IPS-NIHi11 (cell line): ENCODE data around the gene UHRF1.
"Not testable (repeated sequence)": the region's sequence is repeated elsewhere in the genome, so short reads cannot be mapped to it uniquely, and the experiment has no call there.

ENCODE experiments used
- DNase-seq: peaks from one replicate; pipeline ENCODE4 v3.0.0; 2012; ENCODE audit warnings: mixed read lengths, low spot score

UHRF1 gene

GRCh38 chr19:4971816-4972495 lies 62.7 kb downstream of the UHRF1 start:
- no peak for DNase-seq

GRCh38 chr19:4972509-4973230 lies 63.4 kb downstream of the UHRF1 start:
- no peak for DNase-seq

- DNase-seq: no peak
These were observed 65.7 kb downstream of the UHRF1 start for GRCh38 chr19:4974880-4975469.

- DNase-seq: not testable (repeated sequence)
These were observed 66.3 kb downstream of the UHRF1 start for GRCh38 chr19:4975601-4976000.

- DNase-seq: peak; percentile 63
These were observed 67.3 kb downstream of the UHRF1 start for GRCh38 chr19:4976401-4977298.

DNA sequence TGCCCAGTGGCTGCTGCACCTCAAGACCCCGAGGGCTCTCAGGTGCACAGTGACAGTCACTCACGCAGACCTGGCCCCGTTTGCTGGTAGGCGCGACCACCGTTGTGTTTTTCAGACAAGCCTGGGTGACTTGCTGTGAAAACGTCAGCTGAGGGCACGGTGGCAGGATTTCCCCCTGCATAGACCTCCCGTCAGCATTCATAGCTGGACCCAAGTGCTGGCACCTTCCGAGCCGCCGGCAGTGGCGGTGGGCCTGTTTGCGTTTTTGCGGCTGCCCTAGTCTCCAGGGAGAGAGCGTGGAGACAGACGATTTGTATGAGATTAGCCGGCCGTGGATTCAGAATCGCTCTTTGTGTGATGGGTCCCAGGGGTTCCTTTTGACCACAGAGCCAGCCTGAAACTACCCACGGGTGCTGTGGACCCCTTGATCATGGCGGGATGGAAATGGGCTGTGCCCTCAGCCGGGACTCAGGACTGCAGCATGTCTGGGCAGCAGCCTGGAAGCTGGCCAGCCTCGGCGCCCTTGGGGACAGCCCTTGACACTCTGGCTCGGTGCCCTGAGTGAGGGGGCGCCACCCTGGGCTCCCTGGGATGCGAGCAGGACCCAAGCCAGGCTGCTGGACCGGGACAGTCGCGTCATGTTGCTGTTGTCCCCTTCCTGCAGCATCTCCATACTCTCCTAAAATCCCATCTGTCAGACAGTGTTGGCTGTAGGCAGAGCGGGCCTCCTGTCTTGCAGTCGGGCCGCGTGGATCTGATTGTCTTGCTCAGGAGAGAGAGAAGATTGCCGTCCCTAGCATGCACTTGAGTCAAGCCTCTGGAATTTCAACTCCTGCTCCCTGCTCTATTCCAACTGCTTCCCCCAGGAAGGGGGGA lies 68.2 kb downstream of the UHRF1 start:
- no peak for DNase-seq

DNA sequence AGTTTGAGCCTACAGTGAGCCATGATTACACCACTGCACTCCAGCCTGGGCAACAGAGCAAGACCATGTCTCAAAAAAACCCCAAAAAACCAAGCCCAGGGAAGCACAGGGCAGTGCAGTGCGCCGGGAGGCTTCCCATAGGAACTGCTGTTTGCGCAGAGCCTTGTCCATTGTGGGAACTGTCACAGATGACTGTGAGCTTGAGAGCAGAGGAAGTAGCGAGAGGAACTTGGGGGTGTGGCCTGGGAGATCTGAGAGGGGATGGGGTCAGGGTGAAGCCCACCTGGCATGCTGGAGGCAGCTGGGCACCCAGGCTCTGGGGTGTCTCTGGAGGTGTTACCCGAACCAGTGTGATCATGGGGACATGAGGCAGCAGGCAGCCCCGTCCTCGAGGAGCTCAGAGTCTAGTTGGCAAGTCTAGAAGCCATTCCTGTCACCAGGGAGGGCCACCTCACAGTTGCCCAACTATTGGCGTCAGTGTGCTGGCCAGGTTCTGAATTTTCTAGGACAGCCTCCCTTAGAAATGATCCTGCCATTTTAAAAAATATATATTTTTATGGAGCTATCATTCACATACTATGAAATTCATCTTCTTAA lies 70.0 kb downstream of the UHRF1 start:
- DNase-seq: no peak

DNA sequence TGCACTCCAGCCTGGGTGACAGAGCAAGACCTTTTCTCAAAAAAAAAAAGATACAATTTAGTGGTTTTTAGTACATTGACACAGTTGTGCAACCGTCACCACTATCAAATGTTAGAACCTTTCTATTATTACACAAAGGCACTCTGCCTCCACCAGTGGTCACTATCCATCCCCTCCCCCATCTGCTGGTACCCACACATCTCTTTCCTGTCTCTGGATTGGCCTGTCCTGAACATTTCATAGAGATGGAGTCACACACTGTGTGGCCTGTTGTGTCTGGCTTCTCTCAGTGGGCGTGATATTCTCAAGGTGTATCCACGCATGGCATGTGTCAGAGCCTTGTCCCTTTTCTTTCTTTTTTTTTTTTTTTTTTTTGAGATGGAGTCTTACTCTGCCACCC lies 70.8 kb downstream of the UHRF1 start:
- no peak for DNase-seq

DNA sequence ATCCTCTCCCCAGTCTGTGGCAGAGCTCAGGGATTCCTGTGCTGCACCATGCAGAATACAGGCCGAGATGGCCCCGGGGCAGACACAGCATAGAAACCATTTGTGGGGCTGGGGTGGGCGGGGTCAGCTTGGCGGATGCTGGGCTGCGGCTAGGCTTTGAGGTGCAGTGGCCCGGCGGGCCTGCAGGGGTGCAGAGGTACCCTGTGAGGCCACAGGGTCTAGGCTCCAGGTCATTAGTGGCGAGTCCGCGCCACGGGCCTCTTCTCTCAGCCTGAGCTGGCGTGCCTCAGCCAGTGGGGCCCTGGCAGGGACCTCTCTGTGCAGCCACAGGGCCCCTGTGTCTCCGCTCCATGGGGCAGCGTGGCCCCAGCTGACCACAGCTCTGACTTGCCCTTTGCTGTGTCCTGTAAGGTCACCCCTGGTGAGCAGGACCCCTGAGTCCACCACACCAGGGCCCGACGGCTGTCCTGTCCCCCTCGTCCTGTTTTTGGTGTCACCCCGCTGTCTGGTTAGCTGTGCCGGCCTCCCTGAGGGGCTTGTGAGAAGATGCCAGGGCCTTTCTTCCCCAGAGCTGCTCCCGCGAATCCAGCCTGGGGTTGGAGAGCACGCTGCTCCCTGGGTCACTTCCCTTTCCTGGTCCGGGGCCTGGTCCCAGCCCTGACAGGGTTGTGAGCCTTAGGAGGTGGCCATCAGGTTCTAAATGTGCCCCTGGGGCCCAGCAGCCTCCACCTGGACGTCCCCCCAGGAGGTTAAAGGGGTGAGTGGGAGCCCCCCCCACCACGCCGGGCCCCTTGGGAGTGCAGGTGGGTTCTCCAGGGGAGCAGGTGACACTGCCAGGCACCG lies 71.8 kb downstream of the UHRF1 start:
- peak; percentile 72 for DNase-seq

DNA sequence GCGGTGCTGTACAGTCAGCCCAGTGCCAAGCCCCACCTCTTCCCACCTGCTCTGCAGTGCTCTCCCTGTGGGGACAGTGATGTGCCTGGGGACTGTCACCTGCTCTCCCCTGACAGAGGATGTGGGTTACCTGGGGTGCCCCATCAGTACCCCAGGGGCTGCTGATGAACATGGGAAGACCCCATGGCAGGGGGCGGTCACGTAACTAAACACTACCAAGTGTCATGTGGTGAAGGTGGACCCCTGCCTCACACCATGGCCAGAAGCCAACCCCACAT lies 72.3 kb downstream of the UHRF1 start:
- no peak for DNase-seq

DNA sequence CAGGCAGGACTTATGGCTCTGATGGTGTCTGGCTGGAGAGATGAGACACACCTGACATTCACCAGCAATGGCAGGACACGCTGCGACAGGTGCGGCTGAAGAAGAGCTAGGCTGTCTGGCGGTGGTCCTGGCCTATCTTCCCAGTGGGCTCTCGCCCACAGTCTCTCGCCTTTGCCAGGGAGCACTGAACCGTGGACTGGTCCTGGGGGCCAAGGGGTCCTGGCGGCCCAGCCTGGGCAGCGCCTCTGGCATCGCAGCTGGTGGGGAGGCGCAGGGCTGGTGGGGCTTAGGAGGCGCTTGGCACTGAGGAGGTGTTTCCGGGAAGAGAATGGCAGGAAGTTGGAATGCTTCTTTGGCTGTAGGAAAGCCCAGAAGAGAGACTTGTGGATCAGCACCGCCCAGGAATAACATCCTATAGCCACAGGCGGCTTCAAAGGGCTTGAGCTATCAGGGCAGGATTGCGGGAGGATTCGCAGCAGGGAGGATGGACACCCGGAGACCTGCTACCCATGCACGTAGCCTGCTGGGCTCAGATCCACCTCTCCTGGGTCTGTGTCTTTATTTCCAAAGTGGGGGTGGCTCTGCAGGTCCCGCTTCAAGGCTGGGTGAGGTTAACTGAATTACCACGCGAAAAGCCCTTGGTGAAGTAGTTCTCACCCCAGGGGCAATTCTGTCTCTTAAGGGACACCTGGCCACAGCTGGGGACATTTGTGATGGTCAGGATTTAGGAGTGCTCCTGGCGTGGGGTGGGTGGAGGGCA lies 74.2 kb downstream of the UHRF1 start:
- DNase-seq: no peak

- DNase-seq: no peak
These were observed 74.7 kb downstream of the UHRF1 start for GRCh38 chr19:4984106-4984380.

- DNase-seq: no peak
These were observed 75.2 kb downstream of the UHRF1 start for GRCh38 chr19:4984438-4984990.

GRCh38 chr19:4985551-4985991 lies 76.3 kb downstream of the UHRF1 start:
- no peak for DNase-seq

- no peak for DNase-seq
These were observed 76.8 kb downstream of the UHRF1 start for GRCh38 chr19:4986056-4986455.

GRCh38 chr19:4986471-4986891 lies 77.2 kb downstream of the UHRF1 start:
- no peak for DNase-seq

DNA sequence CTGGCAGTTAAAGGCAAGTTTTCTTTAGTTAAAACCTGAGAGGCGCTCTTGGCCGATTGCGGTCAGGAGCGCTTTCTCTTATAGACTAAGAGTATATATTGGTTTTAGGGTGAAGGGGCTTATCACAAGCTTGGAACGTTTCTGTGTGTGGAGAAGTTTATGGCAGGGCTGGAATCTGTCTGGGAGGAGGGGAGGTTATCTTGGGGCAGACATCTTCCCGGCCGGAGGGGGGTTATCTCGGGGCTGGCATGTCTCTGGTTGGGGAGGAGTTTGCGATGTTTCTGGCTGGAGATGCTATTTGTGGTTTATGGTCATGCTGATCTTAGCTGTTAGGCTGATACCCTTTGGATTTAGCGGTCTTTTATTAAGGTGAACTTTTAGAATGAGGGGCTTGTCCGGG lies 78.0 kb downstream of the UHRF1 start:
- DNase-seq: no peak

DNA sequence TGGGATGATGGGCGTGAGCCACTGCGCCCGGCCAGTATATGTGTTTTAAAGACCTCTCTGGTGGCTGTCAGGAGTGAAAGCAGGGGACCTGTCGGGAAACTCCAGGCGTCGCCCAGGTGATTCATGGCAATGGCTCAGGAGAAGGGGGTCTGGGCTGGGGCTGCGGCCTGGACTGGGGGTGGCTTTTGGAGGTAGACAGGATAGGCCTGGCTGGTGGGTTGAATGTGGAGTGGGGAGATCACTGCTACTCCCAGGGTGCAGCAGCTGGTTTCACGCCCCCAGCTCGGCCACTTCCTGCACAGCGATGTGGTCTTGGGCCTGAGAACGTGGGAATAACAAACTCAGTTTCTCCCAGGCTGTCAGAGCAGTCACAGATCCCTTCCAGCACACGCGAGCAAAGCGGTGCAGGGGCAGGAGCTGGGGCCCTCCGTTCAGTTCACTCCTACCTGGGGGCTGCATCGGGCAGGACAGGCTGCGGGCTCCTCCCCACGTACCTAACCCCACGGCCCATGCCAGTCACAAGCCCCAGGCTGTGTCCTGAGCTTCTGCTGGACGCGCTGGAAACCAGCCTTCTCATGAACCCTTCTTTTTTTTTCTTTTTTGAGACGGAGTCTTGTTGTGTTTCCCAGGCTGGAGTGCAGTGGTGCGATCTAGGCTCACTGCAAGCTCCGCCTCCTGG lies 78.5 kb downstream of the UHRF1 start:
- DNase-seq: no peak

GRCh38 chr19:4988770-4989251 lies 79.5 kb downstream of the UHRF1 start:
- DNase-seq: peak; percentile 25
